HepG2 (cell line): ENCODE data around the gene TAPBP. TPM values are rescaled to one million over a fixed set of nuclear protein-coding genes. Genes with fewer than 3 reads are reported as not detected.

Experiments used
- ARID2 ChIP-seq: sonication (generic); formaldehyde crosslinking; IDR thresholded peaks from 2 replicates; pipeline ENCODE4 v1.8.1; 2022; ENCODE audit warnings: mild to moderate bottlenecking, missing genetic modification reagents, borderline replicate concordance
- ARNT2 ChIP-seq: sonication (generic); formaldehyde crosslinking; IDR thresholded peaks from 2 replicates; pipeline ENCODE4 v1.8.0; 2022; ENCODE audit warnings: mild to moderate bottlenecking, low read depth, missing genetic modification reagents, moderate library complexity
- BORCS8-MEF2B ChIP-seq: sonication (generic); formaldehyde crosslinking; IDR thresholded peaks from 2 replicates; pipeline ENCODE4 v1.8.0; 2022; ENCODE audit warnings: mild to moderate bottlenecking, missing genetic modification reagents
- HIVEP1 ChIP-seq: sonication (generic); formaldehyde crosslinking; IDR thresholded peaks from 2 replicates; pipeline ENCODE4 v1.4.0; 2020; ENCODE audit warnings: mild to moderate bottlenecking, missing genetic modification reagents
- JUNB ChIP-seq: sonication (generic); formaldehyde crosslinking; IDR thresholded peaks from 2 replicates; pipeline ENCODE4 v1.8.0; 2022; ENCODE audit warnings: missing genetic modification reagents, mild to moderate bottlenecking, borderline replicate concordance
- KDM1A ChIP-seq: IDR thresholded peaks from 2 replicates; pipeline ENCODE4 v1.6.1; 2016; ENCODE audit warnings: missing compliant biosample characterization
- MTERF4 ChIP-seq: sonication (generic); formaldehyde crosslinking; IDR thresholded peaks from 2 replicates; pipeline ENCODE4 v1.8.0; 2023; ENCODE audit warnings: mild to moderate bottlenecking, missing genetic modification reagents
- NR2F1 ChIP-seq, 2 experiments: fragments of 450-650 bp in 1 of 2; formaldehyde crosslinking in 1 of 2; IDR thresholded peaks; 2 replicates each; pipeline versions ENCODE4 v1.5.0 to v1.6.1; 2016 to 2020; ENCODE audit warnings: mild to moderate bottlenecking in 1 of 2, missing compliant biosample characterization in 1 of 2, missing genetic modification reagents in 1 of 2, moderate library complexity in 1 of 2
- REPIN1 ChIP-seq: sonication (generic); formaldehyde crosslinking; IDR thresholded peaks from 2 replicates; pipeline ENCODE4 v1.8.0; 2022; ENCODE audit warnings: missing genetic modification reagents, low read depth, mild to moderate bottlenecking, borderline replicate concordance
- SETDB1 ChIP-seq: sonication (generic); formaldehyde crosslinking; IDR thresholded peaks from 2 replicates; pipeline ENCODE4 v1.5.1; 2020; ENCODE audit warnings: missing genetic modification reagents, mild to moderate bottlenecking, borderline replicate concordance
- SRSF1 ChIP-seq: fragments of 200-400 bp; formaldehyde crosslinking; optimal IDR thresholded peaks from 2 replicates; pipeline ENCODE3; 2017; ENCODE audit warnings: mild to moderate bottlenecking, low read depth, low read length, moderate library complexity
- TCF7L2 ChIP-seq: IDR thresholded peaks from 2 replicates; pipeline ENCODE4 v1.6.1; 2011; ENCODE audit warnings: mild to moderate bottlenecking, low read depth, low read length, moderate library complexity
- TFDP2 ChIP-seq: sonication (generic); formaldehyde crosslinking; IDR thresholded peaks from 2 replicates; pipeline ENCODE4 v1.4.0; 2020; ENCODE audit warnings: missing genetic modification reagents
- ZFP62 ChIP-seq: sonication (generic); formaldehyde crosslinking; IDR thresholded peaks from 2 replicates; pipeline ENCODE4 v1.4.0; 2020; ENCODE audit warnings: missing genetic modification reagents
- ZNF10 ChIP-seq: sonication (generic); formaldehyde crosslinking; IDR thresholded peaks from 2 replicates; pipeline ENCODE4 v1.4.0; 2020; ENCODE audit warnings: mild to moderate bottlenecking, low read depth, missing genetic modification reagents, borderline replicate concordance
- ZNF230 ChIP-seq: sonication (generic); formaldehyde crosslinking; IDR thresholded peaks from 2 replicates; pipeline ENCODE4 v1.4.0; 2020; ENCODE audit warnings: mild to moderate bottlenecking, missing genetic modification reagents
- ZNF484 ChIP-seq: sonication (generic); formaldehyde crosslinking; IDR thresholded peaks from 2 replicates; pipeline ENCODE4 v1.5.1; 2020; ENCODE audit warnings: mild to moderate bottlenecking, low read depth, missing genetic modification reagents, borderline replicate concordance
- ZNF569 ChIP-seq: sonication (generic); formaldehyde crosslinking; IDR thresholded peaks from 2 replicates; pipeline ENCODE4 v1.5.0; 2020; ENCODE audit warnings: mild to moderate bottlenecking, missing genetic modification reagents, moderate library complexity, borderline replicate concordance
- ZNF737 ChIP-seq: sonication (generic); formaldehyde crosslinking; IDR thresholded peaks from 2 replicates; pipeline ENCODE4 v1.5.0; 2020; ENCODE audit warnings: missing genetic modification reagents, mild to moderate bottlenecking, borderline replicate concordance
- ZSCAN29 ChIP-seq: sonication (generic); formaldehyde crosslinking; conservative IDR thresholded peaks from 2 replicates; pipeline ENCODE4 v1.4.0; 2020; ENCODE audit warnings: mild to moderate bottlenecking, missing genetic modification reagents
- polyA plus RNA-seq, 8 experiments: library from polyadenylated mRNA; depleted of rRNA in 3 of 8; stranded (reverse) in 7 of 8; unstranded in 1 of 8; fragments of >200 nt; fragmentation: Illumina TruSeq in 4 of 8; extraction: Trizol in 4 of 8; gene quantifications; 2 replicates each; pipeline versions ENCODE4 v1.2.1 to v1.2.3, GENCODE V29; 2011 to 2016; ENCODE audit warnings: low read depth in 4 of 8, missing spikeins in 1 of 8, mixed read lengths in 1 of 8; ENCODE audit not compliant: insufficient read depth in 1 of 8
- total RNA-seq, 5 experiments: library from RNA; depleted of rRNA; stranded (reverse); fragments of >200 nt; fragmentation: Illumina TruSeq; extraction: Trizol; gene quantifications; 2 replicates each; pipeline ENCODE4 v1.2.3, GENCODE V29; 2016; ENCODE audit warnings: low read depth in 1 of 5
- TF ChIP-seq, protein P1 (sequence below): sonication (generic); formaldehyde crosslinking; IDR thresholded peaks from 2 replicates; pipeline ENCODE4 v1.4.0; 2020; ENCODE audit warnings: missing genetic modification reagents, borderline replicate concordance
- TF ChIP-seq, protein P2 (sequence below): sonication (generic); formaldehyde crosslinking; IDR thresholded peaks from 2 replicates; pipeline ENCODE4 v1.4.0; 2020; ENCODE audit warnings: missing genetic modification reagents

Gene TAPBP
- total and polyA plus RNA-seq, 2 of the 13 experiments (the other 11 are each of a cell fraction or from before 2014, with no cell fraction given), result 27.4 to 32.3 TPM

DNA sequence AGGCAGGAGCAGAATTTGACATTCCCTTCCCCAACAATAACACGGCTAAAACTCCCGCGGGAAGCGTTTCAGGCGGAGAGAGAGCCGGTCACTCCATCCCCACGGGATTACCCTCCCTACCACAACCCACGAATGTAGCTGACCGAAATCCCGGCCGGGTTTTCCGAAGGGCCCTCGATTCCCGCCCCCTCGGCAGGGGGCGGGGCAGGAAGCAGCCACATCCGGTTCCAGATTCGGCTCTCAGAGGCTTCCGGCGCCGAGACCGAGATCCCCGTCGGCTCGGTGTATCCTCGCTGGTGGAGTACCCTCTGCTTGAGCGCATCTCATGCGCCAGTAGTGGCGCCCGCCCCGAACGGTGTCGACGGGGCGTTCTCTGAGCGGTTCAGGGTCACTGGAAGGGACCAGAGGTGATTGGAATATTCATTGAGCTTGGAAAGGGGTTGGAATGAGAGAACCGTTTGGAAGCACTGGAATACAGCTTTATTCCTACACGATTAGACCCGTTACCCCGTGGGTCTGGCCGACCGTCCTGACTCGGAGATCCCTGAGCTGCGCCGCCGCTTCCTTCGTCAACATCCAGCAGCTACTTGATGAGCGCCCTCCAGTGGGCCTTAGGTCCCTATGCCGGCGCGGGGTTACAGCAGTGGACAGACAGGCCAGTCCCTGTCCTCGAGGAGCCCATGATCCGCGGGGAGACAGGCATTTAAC, 14.5 kb downstream of the TAPBP start (continued):
- TF ChIP-seq, protein P1, sequence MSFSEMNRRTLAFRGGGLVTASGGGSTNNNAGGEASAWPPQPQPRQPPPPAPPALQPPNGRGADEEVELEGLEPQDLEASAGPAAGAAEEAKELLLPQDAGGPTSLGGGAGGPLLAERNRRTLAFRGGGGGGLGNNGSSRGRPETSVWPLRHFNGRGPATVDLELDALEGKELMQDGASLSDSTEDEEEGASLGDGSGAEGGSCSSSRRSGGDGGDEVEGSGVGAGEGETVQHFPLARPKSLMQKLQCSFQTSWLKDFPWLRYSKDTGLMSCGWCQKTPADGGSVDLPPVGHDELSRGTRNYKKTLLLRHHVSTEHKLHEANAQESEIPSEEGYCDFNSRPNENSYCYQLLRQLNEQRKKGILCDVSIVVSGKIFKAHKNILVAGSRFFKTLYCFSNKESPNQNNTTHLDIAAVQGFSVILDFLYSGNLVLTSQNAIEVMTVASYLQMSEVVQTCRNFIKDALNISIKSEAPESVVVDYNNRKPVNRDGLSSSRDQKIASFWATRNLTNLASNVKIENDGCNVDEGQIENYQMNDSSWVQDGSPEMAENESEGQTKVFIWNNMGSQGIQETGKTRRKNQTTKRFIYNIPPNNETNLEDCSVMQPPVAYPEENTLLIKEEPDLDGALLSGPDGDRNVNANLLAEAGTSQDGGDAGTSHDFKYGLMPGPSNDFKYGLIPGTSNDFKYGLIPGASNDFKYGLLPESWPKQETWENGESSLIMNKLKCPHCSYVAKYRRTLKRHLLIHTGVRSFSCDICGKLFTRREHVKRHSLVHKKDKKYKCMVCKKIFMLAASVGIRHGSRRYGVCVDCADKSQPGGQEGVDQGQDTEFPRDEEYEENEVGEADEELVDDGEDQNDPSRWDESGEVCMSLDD (CRISPR knock-in tag), result 0 out of 2 replicates have a peak, but pooled peaks have one; percentile 45
- peak; percentile 0 to 33; a peak in 1 of 4 replicates for TF ChIP-seq NR2F1 (CRISPR knock-in tag; IDR thresholded peaks at IDR 0.05)
- 0 out of 2 replicates have a peak, but pooled peaks have one; percentile 52 for TF ChIP-seq ZFP62
- TF ChIP-seq TFDP2 (CRISPR knock-in tag), result peak; percentile 82
- TF ChIP-seq, protein P2, sequence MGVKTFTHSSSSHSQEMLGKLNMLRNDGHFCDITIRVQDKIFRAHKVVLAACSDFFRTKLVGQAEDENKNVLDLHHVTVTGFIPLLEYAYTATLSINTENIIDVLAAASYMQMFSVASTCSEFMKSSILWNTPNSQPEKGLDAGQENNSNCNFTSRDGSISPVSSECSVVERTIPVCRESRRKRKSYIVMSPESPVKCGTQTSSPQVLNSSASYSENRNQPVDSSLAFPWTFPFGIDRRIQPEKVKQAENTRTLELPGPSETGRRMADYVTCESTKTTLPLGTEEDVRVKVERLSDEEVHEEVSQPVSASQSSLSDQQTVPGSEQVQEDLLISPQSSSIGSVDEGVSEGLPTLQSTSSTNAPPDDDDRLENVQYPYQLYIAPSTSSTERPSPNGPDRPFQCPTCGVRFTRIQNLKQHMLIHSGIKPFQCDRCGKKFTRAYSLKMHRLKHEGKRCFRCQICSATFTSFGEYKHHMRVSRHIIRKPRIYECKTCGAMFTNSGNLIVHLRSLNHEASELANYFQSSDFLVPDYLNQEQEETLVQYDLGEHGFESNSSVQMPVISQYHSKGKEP (CRISPR knock-in tag), result no peak
- peak; percentile 89 for TF ChIP-seq HIVEP1 (CRISPR knock-in tag)
- TF ChIP-seq SRSF1, result peak; percentile 95
- TF ChIP-seq ZNF737 (CRISPR knock-in tag), result peak; percentile 65; the same call in 1 of the 2 replicates
- no peak; the same call in 1 of the 2 replicates for TF ChIP-seq MTERF4 (CRISPR knock-in tag)
- TF ChIP-seq SETDB1 (CRISPR knock-in tag), result no peak
- no peak for TF ChIP-seq ZNF484 (CRISPR knock-in tag)
- peak; percentile 95 for TF ChIP-seq REPIN1 (CRISPR knock-in tag)
- TF ChIP-seq ZNF230, result peak; percentile 87
- TF ChIP-seq ZSCAN29 (CRISPR knock-in tag), result peak; percentile 86
- no peak for TF ChIP-seq TCF7L2
- 0 out of 2 replicates have a peak, but pooled peaks have one; percentile 6 for TF ChIP-seq JUNB
- TF ChIP-seq ARNT2 (CRISPR knock-in tag), result peak; percentile 5; the same call in 1 of the 2 replicates
- no peak for TF ChIP-seq ZNF10
- TF ChIP-seq KDM1A, result no peak; the same call in none of the 2 replicates
- TF ChIP-seq ARID2 (CRISPR knock-in tag), result peak; percentile 42; the same call in 1 of the 2 replicates
- peak; percentile 83 for TF ChIP-seq BORCS8-MEF2B (CRISPR knock-in tag)
- TF ChIP-seq ZNF569 (CRISPR knock-in tag), result 0 out of 2 replicates have a peak, but pooled peaks have one; percentile 80
